Stimulated activated CD8-positive, alpha-beta memory T cell treated with anti-CD3 and anti-CD28 coated beads, Interleukin-4, amount 100 ng/mL, for 24 hours (primary cell): ENCODE measurements around the gene ADAM33.

ENCODE experiments used
- DNase-seq: peaks from one replicate; pipeline ENCODE4 v3.0.0-alpha.2; 2020; ENCODE audit warnings: low read depth

ADAM33 gene, protein sequence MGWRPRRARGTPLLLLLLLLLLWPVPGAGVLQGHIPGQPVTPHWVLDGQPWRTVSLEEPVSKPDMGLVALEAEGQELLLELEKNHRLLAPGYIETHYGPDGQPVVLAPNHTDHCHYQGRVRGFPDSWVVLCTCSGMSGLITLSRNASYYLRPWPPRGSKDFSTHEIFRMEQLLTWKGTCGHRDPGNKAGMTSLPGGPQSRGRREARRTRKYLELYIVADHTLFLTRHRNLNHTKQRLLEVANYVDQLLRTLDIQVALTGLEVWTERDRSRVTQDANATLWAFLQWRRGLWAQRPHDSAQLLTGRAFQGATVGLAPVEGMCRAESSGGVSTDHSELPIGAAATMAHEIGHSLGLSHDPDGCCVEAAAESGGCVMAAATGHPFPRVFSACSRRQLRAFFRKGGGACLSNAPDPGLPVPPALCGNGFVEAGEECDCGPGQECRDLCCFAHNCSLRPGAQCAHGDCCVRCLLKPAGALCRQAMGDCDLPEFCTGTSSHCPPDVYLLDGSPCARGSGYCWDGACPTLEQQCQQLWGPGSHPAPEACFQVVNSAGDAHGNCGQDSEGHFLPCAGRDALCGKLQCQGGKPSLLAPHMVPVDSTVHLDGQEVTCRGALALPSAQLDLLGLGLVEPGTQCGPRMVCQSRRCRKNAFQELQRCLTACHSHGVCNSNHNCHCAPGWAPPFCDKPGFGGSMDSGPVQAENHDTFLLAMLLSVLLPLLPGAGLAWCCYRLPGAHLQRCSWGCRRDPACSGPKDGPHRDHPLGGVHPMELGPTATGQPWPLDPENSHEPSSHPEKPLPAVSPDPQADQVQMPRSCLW

DNA sequence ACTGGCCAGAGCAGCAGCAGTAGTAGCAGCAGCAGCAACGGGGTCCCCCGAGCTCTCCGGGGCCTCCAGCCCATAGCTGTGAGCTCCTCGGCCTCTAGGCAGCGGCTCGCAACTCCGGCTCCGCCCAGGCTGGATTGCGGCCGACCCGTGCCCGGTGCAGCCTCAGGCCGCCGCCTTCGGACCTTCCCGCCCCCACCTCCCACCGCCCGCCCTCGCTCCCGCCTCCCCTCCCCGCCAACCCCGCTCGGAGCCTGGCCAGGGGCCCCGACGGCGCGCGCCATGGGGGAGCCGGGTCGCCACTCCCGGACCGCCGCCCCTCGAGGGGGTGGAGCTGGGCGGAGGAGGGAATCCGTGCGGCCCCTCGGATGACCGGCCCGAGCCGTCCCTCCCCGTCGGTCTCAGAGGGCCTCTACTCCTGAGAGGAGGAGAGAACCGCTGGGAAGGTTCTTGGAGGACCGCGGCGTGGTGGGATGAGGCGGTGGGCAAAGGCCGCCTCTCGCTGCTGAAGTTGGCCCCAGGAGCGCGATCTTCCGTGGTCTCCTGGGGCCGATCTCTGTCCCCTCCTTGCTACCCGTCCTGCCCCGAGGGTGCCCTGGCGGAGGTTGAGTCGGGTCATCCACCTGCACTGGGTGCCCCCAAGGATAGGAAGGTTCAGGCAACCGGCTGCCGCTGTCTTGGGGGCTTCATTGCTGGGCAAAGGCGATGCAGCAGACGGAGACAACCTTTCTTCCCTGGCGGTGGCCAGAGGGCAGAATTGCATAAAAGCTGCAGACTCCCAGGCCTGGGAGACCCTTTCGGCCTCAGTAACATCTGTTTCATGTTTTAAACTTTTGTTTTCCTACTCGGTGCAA, at the start of gene ADAM33:
TSS of gene ADAM33 (minus strand) at position 80 of the 851 bp plus-strand sequence. CDS start at position 74, 6 bp downstream.
- no peak for DNase-seq

DNA sequence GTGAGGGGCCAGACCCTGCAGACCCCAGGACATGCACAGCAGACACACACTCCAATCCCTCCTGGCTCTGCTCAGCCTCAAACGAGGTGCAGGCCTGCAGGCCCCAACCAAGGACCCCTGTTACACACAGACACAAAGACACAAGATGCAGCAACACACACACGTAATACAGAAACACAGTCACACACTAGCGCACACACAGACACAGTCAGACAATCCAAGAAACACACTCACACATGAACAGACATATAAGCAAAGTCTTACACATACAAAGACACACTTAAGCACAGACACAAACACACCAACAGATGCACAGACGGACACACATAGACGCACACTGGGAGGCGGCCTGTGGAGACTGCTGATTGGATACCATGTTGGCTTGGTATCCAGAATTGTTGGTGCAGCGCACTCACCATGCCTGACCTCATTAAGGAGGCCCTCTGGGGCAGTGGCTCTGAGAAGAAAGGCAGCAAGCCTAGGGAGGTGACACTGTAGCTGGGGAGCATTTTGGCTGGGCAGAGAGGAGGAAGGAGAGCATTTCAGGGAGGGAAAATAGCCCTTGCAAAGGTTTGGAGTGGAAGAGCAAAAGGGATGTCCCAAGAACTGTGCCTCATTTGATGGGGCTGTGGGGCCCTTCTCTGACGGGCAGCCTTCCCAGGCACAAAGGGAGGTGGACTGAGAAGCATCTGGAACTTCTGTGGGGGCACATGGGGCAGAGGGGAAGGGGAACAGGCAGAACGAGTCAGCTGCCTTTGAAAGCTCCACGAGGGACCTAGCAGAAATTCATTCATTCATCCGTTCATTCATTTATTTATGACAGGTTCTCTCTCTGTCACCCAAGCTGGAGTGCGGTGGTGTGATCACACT, 49.2 kb upstream of the ADAM33 start:
- no peak for DNase-seq

DNA sequence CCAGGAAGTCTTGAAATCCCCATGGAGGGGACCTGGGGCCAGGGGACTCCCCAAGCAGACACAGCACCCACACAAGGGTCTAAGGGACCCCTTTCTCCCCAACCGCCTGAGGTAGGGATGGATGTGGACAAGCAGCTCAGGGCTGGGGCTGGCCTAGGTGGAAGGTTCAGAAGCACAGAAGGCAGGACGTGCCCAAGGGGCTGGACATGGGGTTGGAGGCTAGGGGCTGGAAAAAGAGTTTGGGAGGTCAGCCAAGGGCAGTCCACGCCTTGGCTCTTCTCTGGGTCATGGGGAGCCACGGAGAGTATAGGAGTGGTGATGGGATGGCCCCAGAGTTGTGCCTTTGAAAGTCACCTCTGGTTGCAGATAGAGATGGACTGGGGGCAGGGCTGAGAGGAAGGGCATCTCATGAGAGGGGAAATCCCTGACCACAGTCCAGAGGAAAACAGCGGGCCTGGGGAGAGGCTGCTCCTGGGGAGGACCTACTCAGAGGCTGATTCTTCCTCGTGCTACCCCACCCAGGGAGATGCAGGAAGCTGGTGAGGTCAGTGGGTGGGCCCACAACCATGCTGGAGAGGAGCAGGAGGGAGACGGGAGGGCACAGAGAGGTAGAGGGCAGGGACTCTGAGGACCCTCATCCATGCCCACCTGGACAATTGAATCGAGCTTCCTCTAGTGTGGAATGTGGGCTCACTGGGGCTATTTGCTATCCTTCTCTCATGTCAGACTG, 48.2 kb upstream of the ADAM33 start:
- no peak for DNase-seq

DNA sequence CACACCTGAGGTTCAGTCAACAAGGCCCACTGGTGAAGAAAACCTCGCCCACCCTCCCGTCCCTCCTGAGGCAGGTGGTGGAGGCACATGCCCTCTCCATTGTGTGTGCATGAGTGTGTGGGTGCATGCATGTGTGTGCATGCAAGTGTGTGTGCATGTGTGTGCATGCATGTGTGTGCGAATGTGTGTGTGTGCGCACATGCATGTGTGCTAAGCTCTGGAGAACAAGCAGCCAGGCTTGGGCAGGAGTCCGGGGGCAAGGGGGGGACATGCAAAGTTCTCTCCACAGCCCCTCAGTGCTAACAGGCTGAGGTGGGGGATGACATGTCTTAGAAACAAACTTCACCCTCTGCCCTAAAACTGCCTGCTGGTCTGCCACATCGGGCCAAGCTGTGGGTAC, 47.6 kb upstream of the ADAM33 start:
- DNase-seq, result no peak

DNA sequence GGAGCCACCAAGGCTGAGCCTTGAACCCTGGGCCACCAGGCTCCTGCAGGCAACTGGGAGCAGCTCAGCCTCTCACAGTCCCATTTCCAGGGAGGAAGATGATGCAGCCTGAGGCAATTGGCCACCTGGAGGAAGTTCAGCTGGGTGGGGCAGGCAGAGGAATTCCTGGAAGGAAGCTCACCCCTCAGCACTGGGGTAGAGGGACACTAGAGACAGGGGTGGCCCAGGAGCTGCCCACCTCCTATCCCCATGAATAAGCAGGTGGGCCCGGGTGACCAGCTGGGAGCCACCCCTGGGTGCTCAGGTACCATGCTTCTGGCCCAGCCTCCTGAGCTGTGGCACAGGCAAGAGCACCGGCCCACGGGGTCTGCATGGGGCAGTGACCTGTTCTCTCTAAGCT, 47.1 kb upstream of the ADAM33 start:
- no peak for DNase-seq

DNA sequence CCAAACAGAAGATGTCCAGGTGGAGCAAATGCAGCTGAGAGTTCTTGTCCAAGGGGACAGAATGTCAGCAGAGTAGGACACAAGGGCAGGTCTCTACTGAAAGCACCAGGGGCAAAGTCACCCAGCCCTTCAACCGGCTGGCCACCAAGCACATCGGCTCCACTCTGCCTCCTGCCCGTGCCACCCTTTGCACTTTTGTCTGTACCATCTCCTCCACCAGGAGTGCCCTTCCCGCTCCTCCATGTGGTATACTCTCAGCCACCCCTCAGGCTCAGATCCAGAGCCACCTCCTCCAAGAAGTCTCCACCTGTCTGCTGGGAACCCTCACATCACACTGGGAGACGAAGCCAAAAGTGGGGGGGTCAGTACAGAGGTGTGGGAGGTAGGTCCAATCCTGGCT, 46.5 kb upstream of the ADAM33 start:
- DNase-seq, result no peak

DNA sequence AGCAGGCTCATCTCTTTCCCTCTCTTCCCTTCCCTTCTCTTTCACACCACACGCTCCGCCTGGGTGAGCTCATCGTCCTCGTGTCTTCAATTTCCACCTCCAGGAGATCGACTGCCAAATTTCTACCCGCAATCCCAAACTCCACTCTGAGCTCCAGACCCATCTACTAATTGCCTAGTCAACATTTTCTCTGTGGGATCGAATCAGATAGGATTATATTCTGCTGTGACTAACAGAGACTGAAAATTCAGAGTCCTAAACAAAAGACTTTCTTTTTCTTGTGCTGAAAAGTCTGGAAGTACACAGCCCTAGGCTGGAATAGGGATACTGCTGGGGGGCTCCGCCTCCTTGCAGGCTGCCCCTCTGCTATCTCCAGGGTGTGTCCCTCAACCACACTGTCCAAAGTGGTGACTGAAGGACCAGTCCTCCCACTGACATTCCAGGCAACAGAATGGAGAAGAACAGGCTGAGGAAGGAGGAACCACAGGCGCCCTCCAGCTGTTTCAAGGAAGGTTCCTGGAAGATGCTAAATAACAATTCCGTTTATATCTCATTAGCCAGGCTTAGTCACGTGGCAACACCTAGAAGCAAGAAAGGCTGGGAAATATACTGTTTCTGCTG, 45.7 kb upstream of the ADAM33 start:
- DNase-seq, result no peak

DNA sequence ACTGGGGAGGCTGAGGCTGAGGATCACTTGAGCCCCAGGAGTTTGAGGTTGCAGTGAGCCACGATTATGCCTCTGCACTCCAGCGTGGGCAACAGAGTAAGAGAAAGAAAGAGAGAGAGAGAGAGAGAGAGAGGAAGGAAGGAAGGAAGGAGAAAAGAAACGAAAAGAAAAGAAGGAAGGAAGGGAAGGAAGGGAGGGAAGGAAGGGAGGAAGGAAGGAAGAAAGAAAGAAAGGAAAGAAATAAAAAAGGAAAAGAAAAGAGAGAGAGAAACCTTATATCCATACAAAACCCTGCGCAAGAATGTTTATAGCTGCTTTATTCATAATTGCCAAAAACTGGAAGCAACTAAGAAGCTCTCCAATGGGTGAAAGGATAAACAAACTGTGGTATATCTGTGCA, 42.5 kb upstream of the ADAM33 start:
- no peak for DNase-seq

DNA sequence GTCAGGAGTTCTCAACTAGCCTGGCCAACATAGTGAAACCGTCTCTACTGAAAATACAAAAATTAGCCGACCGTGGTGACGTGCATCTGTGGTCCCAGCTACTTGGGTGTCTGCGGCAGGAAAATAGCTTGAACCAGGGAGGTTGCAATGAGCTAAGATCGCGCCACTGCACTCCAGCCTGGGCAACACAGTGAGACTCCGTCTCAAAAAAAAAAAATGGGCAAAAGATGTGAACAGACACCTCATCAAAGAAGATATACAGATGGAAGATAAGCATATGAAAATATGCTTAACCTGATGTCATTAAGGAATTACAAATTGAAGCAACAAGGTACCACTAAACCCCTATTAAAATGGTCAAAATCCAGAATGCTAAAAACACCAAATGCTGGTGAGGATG, 41.5 kb upstream of the ADAM33 start:
- no peak for DNase-seq

DNA sequence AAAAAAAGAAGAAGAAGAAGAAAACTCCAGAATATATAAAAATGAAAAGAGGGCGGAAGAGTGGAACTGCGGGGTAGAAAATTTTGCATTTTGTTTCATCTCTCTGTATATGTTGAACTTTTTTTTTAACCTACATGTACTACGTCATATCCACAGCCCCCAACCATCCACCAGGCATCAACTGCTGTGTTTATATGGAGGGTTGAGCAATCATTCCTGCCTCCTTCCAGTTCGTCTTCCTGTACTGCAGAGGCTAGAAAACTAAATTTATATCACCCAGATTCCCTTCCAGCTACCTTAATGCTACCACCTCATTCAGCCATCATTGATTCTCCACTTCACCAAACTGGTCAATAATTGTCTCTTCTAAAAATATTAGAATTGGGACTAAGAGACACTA, 40.1 kb upstream of the ADAM33 start:
- no peak for DNase-seq

DNA sequence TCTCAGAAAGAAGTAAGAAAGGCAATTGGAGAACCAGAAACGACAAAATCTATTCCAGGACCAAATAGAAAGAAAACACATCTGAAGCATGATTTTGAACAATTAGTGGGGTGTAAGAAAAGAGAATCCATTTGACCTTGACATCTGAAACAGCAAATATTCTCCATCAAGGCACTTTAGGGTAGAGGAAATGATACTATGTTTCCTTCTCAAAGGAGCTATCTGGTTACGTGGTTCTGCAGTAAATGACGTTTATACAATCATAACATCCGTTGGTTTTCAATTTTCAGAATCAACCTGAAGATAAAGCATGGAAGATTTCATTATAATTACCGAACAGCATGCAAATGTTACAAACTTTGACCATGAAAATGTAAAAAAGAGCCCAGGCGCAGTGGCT, 38.8 kb upstream of the ADAM33 start:
- DNase-seq, result no peak

DNA sequence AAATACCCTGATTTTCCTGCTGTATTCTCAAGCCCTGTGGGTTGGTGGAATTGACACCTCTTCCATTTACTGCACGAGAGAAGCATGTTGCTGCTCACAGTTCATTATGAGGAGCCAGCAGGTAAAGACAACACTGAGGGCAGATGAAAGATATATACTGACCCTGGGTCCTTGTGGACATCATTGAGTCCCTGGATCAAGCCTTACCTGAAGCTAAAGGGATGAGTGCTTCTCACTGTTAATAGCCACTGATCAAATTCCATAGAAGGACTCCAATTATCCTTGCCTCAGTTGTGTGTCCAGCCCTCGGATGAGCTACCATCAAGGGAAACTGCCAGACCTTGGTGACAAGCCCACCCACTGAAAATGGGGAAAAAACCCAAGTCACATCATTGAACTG, 38.3 kb upstream of the ADAM33 start:
- no peak for DNase-seq

DNA sequence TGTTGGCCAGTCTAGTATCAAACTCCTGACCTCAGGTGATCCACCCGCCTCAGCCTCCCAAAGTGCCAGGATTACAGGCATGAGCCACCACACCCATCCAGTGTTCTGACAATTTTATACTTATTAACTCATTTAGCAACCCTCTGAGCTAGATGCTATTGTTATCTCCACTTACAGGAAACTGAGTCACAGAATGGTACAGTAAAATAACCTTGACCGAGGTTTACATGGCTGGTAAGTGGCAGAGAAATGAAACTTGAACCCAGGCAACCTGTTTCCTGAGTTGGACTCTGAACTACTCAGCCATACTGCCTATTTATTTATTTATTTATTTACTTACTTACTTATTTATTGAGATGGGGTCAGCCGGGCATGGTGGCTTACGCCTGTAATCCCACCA, 37.2 kb upstream of the ADAM33 start:
- no peak for DNase-seq

DNA sequence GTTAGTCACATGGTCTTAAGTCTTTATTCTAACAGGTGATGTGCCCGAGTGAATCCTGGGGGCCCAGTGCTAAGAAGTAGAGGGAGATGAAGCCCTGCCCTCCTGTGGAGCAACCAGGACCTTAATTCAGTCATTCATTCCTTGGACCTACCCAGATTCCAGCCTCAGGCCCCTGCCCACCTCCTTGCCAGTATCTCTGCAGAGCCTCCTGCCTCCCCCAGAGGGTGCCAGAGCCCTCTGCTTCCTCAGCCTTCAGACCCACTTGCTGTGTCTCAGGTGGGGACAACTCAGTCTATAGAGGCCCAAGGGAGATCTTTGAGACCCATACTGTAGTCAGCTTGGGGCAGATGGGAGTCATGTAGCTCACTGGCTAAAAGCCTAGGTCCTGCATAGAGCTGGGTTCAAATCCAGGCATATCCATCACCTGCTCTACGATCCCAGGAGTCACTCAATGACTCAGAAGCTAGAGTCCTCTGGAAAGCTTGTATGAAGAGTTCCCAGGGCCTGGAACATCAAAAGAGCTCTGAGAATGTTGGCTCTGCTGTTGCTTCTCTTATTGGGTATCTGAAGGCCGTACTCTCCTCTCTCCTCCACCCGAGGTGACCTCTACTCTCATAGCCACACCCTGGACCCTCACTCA, 34.5 kb upstream of the ADAM33 start:
- DNase-seq, result peak; percentile 14

DNA sequence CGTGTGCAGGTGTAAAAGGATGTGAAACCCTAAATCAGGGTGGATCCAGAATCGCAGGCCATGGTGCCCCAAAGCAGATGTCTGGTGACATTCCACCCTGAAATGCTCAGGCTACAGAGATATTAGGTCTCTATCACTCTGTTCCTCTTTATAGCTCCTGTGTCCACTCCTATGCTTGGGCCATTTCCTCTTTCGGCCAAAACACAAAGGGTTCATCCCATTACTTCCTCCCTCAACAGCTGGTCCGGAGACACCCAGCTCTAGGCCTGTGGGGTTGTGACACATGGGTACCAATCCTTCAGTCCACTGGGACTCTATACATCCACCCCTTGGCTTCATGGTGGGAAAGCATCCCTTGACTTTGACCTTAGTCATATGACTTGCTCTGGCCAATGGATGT, 32.3 kb upstream of the ADAM33 start:
- no peak for DNase-seq

DNA sequence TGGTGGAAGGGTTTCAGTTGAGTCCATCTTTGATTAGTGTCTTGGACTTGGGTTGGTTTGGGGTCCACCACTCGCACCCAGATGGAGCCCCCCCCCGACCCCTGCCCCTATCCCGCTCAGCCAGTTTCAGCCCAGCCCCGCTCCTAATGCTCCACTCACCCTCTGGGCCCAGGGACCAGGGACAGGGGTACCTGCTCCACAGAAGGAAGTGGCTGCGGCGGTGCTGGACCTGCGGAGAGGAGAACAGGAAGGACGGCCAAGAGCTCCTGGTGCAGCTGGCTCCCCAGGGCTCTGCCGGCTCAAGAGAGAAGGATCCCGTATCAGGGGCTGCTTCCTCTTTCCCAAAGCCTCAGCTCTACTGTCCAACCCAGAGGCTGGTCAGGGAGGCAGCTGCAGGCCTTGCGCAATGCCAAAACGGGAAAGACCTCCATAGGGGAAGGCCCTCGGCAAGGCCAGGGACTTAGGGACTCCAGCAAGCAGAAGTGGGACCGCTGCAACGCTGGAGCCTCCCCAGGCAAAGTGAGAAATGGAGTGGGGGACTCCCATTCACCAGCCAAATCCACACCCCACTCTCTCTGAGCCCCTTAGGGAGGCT, 30.6 kb upstream of the ADAM33 start, which contains the start of gene SIGLEC1:
TSS of gene SIGLEC1 (minus strand) at position 322 of the 595 bp plus-strand sequence. CDS start 5,472 bp downstream, outside the sequence.
- DNase-seq, result no peak

DNA sequence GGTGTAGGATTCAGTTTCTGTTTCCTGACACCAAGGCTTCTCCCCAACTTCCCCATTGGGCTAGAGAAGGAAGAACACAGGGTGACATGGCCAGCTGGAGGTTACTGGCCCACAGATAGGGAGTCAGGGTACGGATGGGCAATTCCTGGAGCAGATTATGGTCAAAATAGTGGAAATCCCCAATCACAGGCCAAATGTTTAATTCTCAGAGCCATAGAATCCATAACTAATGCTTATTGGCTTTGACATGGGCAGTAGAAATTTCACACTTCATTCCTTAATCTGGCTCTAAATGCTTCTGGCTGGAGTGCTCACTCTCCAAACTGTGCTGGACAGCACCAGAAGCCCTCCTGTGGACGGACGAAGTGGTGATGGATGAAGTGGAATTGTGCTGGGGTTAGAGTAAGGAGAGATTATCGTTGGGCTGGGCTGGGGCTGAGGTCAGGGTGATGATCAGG, 29.7 kb upstream of the ADAM33 start:
- DNase-seq, result no peak

DNA sequence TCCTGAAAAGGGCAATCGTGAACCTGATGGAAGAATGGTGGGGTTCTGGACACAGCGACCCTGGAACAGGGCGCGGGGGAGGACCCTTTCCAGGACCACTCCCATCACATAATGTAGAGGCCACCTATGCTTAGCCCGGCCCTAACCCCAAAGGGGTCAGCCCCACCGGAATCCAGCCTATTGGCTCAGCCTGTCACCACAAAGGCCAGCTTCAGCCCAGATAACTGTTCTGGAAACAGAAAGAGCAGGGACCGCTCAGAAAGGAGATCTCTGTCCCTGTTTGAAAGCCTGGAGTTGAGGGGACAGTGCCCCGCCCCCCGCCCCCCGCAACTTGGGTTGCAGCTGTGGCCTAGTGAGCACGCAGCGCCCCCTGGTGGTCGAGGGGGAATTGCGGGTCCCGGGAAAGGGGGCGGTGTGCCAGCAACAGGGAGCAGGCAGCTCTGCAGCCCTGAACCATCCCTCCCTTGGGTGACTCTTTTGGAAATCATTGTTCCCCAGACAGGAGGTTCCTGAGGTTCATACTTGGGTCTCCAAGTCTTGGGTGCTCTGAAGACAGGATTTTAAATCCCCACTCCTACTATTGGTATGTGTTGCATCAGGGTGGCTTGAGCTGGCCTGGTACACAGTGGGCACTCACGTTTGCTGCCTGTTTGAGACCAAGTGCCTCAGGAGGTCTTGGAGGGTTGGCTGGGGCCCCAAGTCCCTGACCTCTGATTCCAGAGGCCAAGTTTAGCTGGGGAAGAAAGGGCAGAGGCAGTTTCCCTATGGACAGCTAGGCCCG, 29.1 kb upstream of the ADAM33 start:
- DNase-seq, result peak; percentile 73
